Adrenal gland (tissue), 5 donors: ENCODE data around the gene SEPTIN10.

Experiments
- CTCF ChIP-seq, 6 experiments: fragments of 450-650 bp in 4 of 6; fragments of 200-600 bp in 2 of 6; sonication (generic) in 1 of 6; IDR thresholded peaks; 1 replicate in 5 of 6; 2 replicates in 1 of 6; pipeline versions ENCODE4 v1.5.1 to v1.8.0; 2016 to 2021; ENCODE audit warnings: antibody characterized with exemption in 6 of 6, mild to moderate bottlenecking in 2 of 6, moderate library complexity in 1 of 6
- POLR2A ChIP-seq, 2 donors: fragments of 450-650 bp; IDR thresholded peaks; one replicate each; pipeline ENCODE4 v1.6.1; 2017; ENCODE audit warnings: antibody characterized with exemption in 2 of 2, mild to moderate bottlenecking in 2 of 2, moderate library complexity in 1 of 2
- donor health status: DM: no; HTN: no; CAD: no.

- TF ChIP-seq CTCF (IDR thresholded peaks at IDR 0.05) (no peak), POLR2A (IDR thresholded peaks at IDR 0.05) (no peak)
Measured at GRCh38 chr2:109494351-109494750, 119.4 kb downstream of the SEPTIN10 start.
